Pancreas (tissue), 10 donors: ENCODE data around the gene OR5K4. TPM values are rescaled to one million over a fixed set of nuclear protein-coding genes. Genes with fewer than 3 reads are reported as not detected.

Experiments used
- ATAC-seq, 4 donors: fragments of 200-7000 bp; cut with Tn5 transposase; one replicate each; pipeline versions ENCODE4 v1.8.0 to v1.9.1; 2020; ENCODE audit warnings: mild to moderate bottlenecking in 4 of 4, moderate library complexity in 4 of 4
- DNase-seq, 6 donors: peaks; one replicate each; pipeline ENCODE4 v3.0.0-alpha.2; 2020
- FAIRE-seq: peaks from 2 replicates; lab custom pipeline; 2012; peaks lifted over from hg19 to GRCh38; lab: Jason Lieb, UNC
- H3K27ac ChIP-seq, 4 donors: fragments of 200-600 bp; sonication (generic); 1 replicate in 3 of 4; 2 replicates in 1 of 4; pipeline versions ENCODE4 v1.5.0 to v1.8.0; 2020
- H3K27me3 ChIP-seq, 4 donors: fragments of 200-600 bp; one replicate each; pipeline ENCODE4 v1.8.0; 2021
- H3K36me3 ChIP-seq, 3 donors: fragments of 200-600 bp; sonication (generic) in 1 of 3; one replicate each; pipeline versions ENCODE4 v1.5.0 to v1.8.0; 2020 to 2021
- H3K4me1 ChIP-seq, 3 donors: fragments of 200-600 bp; one replicate each; pipeline ENCODE4 v1.8.0; 2021
- H3K4me3 ChIP-seq, 4 donors: fragments of 200-600 bp; sonication (generic) in 2 of 4; one replicate each; pipeline versions ENCODE4 v1.5.0 to v1.8.0; 2020 to 2021
- H3K9me3 ChIP-seq, 4 donors: fragments of 200-600 bp; one replicate each; pipeline ENCODE4 v1.8.0; 2021
- CTCF ChIP-seq, 4 donors: fragments of 200-600 bp; sonication (generic) in 3 of 4; IDR thresholded peaks; one replicate each; pipeline versions ENCODE4 v1.5.0 to v1.8.0; 2021; ENCODE audit warnings: antibody characterized with exemption in 4 of 4
- WGBS, 2 donors: extraction: QIAGEN DNeasy Blood & Tissue Kit; methylation state at CpG; one replicate each; pipeline ENCODE4 v1.1.7; 2013; 5-methylcytosine and 5-hydroxymethylcytosine counted together
- intact Hi-C, 3 donors: fragments of 100-400 bp; cut with DNase I; formaldehyde crosslinking; loops; one replicate each; pipeline versions ENCODE4 v1.11.1 to v1.14.2; 2022
- polyA plus RNA-seq, 2 donors: library from polyadenylated mRNA; stranded (reverse); fragments of 200-250 nt; gene quantifications; one replicate each; pipeline ENCODE4 v1.2.3, GENCODE V29; 2013
- total RNA-seq, 6 donors: library from RNA; stranded (reverse); fragmentation: NEBNext Ultra II Directional in 4 of 6; extraction: Animal tissue kit (Norgen Biotek cat#: 25700) in 4 of 6; gene quantifications; one replicate each; pipeline versions ENCODE4 v1.2.1 to v1.2.4, GENCODE V29; 2021 to 2023
- donor health status: healthy with polysubstance abuse.
- donor health status: DM: no; HTN: no; CAD: no; lungs with moderate emphysema.
- donor health status: DM: no; HTN: no; CAD: no.
- donor health status: control.
- donor health status: control.
- donor health status: Bipolar disorder and iron deficiency.
- donor health status: DM: yes; HTN: yes; CAD: no.
- donor health status: DM: no; HTN: no; CAD: no.
- donor health status: DM: no; HTN: no; CAD: no.
- donor health status: DM: yes; HTN: yes; CAD: no.

OR5K4 gene
- total and polyA plus RNA-seq, 8 donors: not detected

GRCh38 chr3:98343647-98344507, 9.8 kb upstream of the OR5K4 start:
- Histone ChIP-seq H3K4me3 (no peak overlapping the region), H3K36me3 (no peaks in the 10 kb centered on the region), H3K9me3 (no peaks in the 10 kb centered on the region), H3K27me3 (no peaks in the 10 kb centered on the region), H3K27ac (no peak overlapping the region), H3K4me1 (no peaks in the 10 kb centered on the region)
- no peak for FAIRE-seq
- intact Hi-C loops: no loop called here
- TF ChIP-seq CTCF (IDR thresholded peaks at IDR 0.05): peak; percentile 17 to 39 (median 28)
- WGBS, 2 donors: 42 to 45% methylated on average over 13 of the region's 13 CpGs
- peak in 3 of 6 donors; percentile 13 to 24 (median 23) for DNase-seq
- ATAC-seq: peak; percentile 49 to 81 (median 60)

GRCh38 chr3:98350082-98350481, 3.6 kb upstream of the OR5K4 start:
- WGBS, 2 donors: 68 to 81% methylated on average over 3 of the region's 3 CpGs
- Histone ChIP-seq H3K27me3 (no peaks in the 10 kb centered on the region), H3K27ac (no peak overlapping the region), H3K9me3 (no peaks in the 10 kb centered on the region), H3K4me1 (no peaks in the 10 kb centered on the region), H3K36me3 (no peaks in the 10 kb centered on the region), H3K4me3 (no peak overlapping the region)
- no peak for FAIRE-seq
- intact Hi-C loops: no loop called here
- TF ChIP-seq CTCF (IDR thresholded peaks at IDR 0.05): no peak
- no peak for ATAC-seq
- no peak for DNase-seq

GRCh38 chr3:98359250-98359649, 5.6 kb downstream of the OR5K4 start:
- no peak for DNase-seq
- no peaks in the 10 kb centered on the region for H3K4me1 ChIP-seq

GRCh38 chr3:98359993-98360675, 6.5 kb downstream of the OR5K4 start:
- H3K4me3 ChIP-seq: no peak overlapping the region
- H3K9me3 ChIP-seq: peaks cover 0 to 3% (median 0%) of the 10 kb centered on the region in 4 donors
- no peaks in the 10 kb centered on the region for H3K27me3 ChIP-seq
- 45 to 63% methylated on average over 1 of the region's 1 CpG for WGBS, 2 donors
- no peaks in the 10 kb centered on the region for H3K4me1 ChIP-seq
- no peaks in the 10 kb centered on the region for H3K36me3 ChIP-seq
- FAIRE-seq (no peak), ATAC-seq (no peak), DNase-seq (no peak)
- H3K27ac ChIP-seq: no peak overlapping the region
- intact Hi-C loops: no loop called here
- TF ChIP-seq CTCF (IDR thresholded peaks at IDR 0.05): no peak

More at GRCh38 chr3:98359250-98359649, 5.6 kb downstream of the OR5K4 start:
- H3K9me3 ChIP-seq: peaks cover 0 to 3% (median 0%) of the 10 kb centered on the region in 4 donors
- H3K27me3 ChIP-seq: no peaks in the 10 kb centered on the region
- intact Hi-C loops: no loop called here
- ATAC-seq (no peak), FAIRE-seq (no peak)
- no peak overlapping the region for H3K4me3 ChIP-seq
- TF ChIP-seq CTCF (IDR thresholded peaks at IDR 0.05): no peak
- no peaks in the 10 kb centered on the region for H3K36me3 ChIP-seq
- no peak overlapping the region for H3K27ac ChIP-seq
